Heart left ventricle (tissue), 13 donors: ENCODE results near the gene PNKP.

Source experiments
- POLR2A ChIP-seq, 2 donors: fragments of 450-650 bp; IDR thresholded peaks; one replicate each; pipeline ENCODE4 v1.6.1; 2017; ENCODE audit warnings: antibody characterized with exemption in 2 of 2, mild to moderate bottlenecking in 2 of 2, moderate library complexity in 2 of 2
- TF ChIP-seq, protein P1 (sequence below), 12 donors: fragments of 200-600 bp; sonication (generic) in 4 of 12; IDR thresholded peaks; one replicate each; pipeline versions ENCODE4 v1.5.0 to v1.8.0; 2018 to 2022; ENCODE audit warnings: antibody characterized with exemption in 12 of 12, mild to moderate bottlenecking in 5 of 12
- donor health status: ischemic (EF 13 %, LVEDD 7.1; RV severe dilation, severe dysfunction).
- donor health status: DM: no; HTN: yes; CAD: no.
- donor health status: DM: no; HTN: no; CAD: no.
- donor health status: ischemic (EF 25% LVEDD 6.9; RV normal size, moderate dysfunction).
- donor health status: ischemic (EF 25% LVEDD 5.7; RV mildly dilated, moderate dysfunction).
- donor health status: ischemic (EF 35%, LVEDD 5.7; RV mildly dilated, moderate dysfunction).
- donor health status: nonischemic (EF 11% LVEDD 7.7; RV severe dilation, severe dysfunction).
- donor health status: DM: yes; HTN: yes; CAD: no.
- donor health status: PGD.
- donor health status: ischemic (EF 29% LVEDD 5.4; RV normal size, mild dysfunction).
- donor health status: nonischemic (EF 23%, LVEDD 6.1; RV moderate dilation, normal function).

- TF ChIP-seq POLR2A (IDR thresholded peaks at IDR 0.05): no peak
- TF ChIP-seq, protein P1, sequence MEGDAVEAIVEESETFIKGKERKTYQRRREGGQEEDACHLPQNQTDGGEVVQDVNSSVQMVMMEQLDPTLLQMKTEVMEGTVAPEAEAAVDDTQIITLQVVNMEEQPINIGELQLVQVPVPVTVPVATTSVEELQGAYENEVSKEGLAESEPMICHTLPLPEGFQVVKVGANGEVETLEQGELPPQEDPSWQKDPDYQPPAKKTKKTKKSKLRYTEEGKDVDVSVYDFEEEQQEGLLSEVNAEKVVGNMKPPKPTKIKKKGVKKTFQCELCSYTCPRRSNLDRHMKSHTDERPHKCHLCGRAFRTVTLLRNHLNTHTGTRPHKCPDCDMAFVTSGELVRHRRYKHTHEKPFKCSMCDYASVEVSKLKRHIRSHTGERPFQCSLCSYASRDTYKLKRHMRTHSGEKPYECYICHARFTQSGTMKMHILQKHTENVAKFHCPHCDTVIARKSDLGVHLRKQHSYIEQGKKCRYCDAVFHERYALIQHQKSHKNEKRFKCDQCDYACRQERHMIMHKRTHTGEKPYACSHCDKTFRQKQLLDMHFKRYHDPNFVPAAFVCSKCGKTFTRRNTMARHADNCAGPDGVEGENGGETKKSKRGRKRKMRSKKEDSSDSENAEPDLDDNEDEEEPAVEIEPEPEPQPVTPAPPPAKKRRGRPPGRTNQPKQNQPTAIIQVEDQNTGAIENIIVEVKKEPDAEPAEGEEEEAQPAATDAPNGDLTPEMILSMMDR (IDR thresholded peaks at IDR 0.05): no peak
Measured at GRCh38 chr19:49816590-49816989, 50.8 kb downstream of the PNKP start.
